HG02588 (cell line): ENCODE data around the gene PHPT1.
"Not testable (repeated sequence)": the region's sequence is repeated elsewhere in the genome, so short reads cannot be mapped to it uniquely, and the experiment has no call there.

Experiments used
- ATAC-seq: cut with Tn5 transposase; IDR thresholded peaks from one replicate; pipeline ENCODE4 v1.9.1; 2021; ENCODE audit warnings: mild to moderate bottlenecking, moderate library complexity; ENCODE audit not compliant: unreplicated experiment

Gene PHPT1

DNA sequence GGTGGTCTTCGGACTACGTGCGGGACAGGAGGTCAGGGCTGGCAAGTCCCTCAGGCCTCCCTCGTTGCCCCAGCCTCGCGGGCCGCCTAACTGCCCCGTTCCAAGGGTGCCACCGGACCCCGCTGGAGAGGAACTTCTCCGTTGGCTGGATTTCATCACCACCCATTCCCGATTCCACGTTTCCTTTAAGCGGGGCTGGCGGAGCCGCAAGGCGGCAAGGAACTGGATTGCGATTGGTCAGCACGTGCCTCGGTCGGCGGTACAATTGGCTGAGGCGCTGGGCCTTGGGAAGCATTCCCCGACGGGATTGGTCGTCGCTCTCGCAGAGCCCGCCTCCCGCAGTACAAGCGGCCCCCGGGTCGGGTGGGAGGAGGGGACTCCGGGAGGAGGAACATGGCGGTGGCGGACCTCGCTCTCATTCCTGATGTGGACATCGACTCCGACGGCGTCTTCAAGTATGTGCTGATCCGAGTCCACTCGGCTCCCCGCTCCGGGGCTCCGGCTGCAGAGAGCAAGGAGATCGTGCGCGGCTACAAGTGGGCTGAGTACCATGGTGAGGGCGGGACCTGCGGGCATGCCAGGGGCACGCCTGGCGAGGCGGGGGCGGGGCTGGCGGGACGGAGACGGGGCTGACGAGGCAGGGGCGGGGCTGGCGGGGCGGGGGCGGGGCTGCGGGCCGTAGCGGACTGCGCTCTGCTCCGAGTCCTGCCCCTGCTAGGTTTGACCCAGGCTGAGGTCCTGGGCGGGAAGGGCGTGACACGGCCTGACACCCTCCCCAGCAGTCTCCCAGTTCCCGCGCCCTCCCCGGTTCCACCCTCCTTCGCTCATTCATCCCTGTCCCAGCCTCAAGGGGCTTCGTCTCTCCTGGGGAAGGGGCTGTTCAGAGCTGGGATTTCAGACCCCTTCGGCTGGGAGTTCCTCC, at the start of gene PHPT1:
Gene PHPT1, plus strand, starts transcription at position 372 of the 922 bp plus-strand sequence. Its CDS starts 22 bp downstream, at position 394.
- peak; percentile 77 for ATAC-seq

DNA sequence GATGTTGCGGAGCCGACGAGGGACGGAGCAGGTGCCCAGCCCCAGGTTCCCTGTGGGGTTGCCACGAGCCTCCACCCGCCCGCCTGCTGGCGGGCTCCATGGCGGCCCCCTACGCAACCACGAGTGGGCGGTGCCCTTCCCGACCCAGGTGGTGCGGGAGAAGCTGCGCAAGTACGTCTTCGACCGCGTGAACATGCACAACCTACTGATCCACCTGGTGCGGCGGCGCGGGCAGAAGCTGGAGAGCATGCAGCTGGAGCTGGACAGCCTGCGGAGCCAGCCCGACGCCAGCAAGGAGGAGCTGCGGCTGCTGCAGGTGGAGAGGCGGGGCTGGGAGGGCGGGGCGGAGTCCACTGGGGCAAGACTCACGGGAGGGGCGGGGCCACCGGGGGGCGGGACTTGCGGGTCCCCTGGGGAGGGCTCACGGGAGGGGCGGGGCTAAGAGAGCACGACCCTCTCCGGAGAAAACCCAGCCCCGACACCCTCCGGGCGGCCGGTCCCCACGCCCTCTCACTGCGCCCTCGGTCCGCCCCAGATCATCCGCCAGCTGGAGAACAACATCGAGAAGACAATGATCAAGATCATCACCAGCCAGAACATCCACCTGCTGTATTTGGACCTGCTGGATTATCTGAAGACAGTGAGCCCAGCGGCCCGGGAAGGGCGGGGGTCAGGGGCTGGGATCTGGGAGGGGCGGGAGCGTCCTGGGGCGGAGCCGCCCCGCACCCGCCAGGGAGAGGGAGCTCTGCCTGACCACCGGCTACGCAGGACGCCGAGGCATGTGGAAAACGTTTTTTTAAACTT, 49.2 kb upstream of the PHPT1 start:
- peak; percentile 36 for ATAC-seq

GRCh38 chr9:136802321-136802720, 46.9 kb upstream of the PHPT1 start:
- ATAC-seq, result no peak

DNA sequence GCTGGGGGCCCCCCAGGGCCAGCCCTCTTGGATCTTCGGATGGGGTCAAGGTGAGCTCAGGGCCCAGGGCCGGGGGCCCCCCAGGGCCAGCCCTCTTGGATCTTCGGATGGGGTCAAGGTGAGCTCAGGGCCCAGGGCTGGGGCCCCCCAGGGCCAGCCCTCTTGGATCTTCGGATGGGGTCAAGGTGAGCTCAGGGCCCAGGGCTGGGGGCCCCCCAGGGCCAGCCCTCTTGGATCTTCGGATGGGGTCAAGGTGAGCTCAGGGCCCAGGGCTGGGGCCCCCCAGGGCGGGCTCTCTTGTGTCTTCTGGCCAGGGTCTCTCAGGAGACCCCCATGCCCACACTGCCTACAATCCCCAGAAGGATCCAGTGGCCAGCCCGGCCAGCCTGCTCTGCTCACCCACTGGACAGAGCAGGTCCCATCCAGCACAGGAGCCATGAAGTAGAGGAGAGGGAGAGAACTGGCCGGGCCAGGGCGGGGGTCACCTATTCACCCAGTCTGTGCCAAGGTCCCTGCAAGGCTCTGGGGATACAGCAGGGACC, 46.1 kb upstream of the PHPT1 start:
- ATAC-seq, result not testable (repeated sequence)

DNA sequence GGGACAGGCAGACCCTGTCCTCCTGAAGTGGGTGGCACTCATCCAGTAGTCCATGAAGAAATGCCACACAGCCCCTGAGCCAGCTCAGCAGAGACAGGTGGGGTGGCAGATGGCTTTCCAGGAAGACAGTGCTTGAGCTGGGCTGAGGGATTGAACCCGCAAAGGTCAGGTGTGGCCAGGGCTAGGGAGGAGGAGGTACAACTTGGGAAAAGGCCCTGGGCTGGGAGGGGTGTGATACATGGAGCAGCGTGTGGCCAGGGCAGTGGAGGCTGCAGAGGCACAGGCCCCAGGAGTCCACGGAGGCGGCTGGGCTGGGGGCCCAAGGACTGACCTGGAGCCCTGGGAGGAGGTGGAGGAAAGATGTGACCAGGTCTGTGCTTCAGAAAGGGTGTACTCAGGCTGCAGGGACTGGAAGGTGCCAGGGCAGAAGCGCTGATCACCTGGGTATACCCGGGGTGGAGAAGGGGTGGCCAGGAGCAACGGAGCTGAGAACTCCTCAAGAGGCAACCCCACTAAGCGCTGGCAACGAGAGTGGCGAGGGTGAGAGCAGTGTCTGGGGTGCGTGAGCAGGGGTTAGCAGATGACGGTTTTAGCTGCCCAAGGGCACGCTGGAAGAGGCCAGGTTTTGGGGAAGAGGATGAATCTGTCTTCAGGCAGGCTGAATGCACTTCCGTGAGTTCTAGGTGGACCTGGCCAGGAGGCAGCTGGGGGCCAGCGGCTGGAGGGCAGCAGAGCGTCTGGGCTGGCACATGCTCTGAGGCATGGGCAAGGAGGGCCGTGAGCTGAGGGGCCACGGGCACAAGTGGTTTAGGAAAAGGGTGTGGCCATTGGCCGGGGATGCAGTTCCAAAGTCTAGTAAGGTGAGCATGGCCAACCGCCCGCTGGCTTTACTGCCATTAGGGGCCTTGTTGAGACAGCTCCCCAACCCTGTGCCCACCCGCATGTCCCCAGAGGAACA, 45.4 kb upstream of the PHPT1 start:
- no peak for ATAC-seq

- ATAC-seq, result no peak
Observed at GRCh38 chr9:136804509-136805206, 44.6 kb upstream of the PHPT1 start.

GRCh38 chr9:136805207-136805740, 43.9 kb upstream of the PHPT1 start:
- no peak for ATAC-seq

DNA sequence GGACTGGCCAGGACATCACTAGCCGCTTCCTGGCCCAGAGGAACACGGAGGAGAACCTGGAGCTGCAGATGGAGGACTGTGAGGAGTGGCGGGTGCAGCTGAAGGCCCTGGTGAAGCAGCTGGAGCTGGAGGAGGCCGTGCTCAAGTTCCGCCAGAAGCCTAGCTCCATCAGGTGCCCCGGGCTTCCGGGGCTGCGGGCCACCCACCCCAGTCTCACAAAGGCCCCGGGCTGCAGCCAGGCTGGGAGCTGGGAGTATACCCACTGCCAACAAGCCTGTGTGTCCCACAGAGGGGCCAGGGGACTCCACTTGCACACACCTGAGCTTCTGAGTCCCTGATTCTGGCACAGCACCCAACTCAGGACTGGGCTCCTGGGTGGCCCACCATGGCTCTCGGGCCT, 43.1 kb upstream of the PHPT1 start:
- ATAC-seq, result no peak

- ATAC-seq, result no peak
Observed at GRCh38 chr9:136806631-136807201, 42.5 kb upstream of the PHPT1 start.

DNA sequence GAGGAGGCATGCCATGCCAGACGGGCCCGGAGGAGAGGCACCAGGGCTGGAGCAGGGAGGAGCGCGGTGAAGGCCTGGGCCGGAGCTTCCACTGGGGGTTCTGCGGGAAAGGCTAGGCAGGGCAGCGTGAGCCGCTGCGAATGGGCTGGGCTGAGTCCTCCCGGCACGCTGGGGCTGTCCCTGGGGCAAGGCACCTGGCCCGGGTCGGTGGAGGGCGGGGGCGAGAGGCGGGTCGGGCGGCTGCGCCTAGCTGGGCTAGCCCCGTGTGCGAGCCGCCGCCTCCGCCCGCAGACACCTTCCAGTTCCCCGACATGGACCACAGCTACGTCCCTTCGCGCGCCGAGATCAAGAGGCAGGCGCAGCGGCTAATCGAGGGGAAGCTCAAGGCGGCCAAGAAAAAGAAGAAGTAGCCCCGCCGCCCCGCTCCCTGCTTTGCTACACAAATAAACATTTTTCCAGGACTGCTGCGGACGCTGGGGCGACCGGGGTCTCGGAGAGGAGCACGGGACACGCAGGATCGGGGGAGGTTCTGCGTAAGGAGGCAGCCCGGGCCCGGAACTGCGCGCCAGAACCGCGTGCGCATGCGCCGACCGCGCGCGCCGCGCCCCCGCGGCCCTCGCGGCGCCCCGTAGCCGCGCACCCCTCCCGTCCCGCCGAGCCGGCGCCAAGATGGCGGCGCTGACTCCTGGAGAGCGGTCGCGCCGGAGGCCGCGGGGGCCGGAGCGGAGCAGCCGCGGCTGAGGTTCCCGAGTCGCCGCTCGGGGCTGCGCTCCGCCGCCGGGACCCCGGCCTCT, 41.7 kb upstream of the PHPT1 start, which contains the start of gene RABL6:
Gene RABL6, plus strand, starts transcription at position 668 of the 794 bp plus-strand sequence. CDS start 249 bp downstream, outside the sequence.
- ATAC-seq, result peak; percentile 71

DNA sequence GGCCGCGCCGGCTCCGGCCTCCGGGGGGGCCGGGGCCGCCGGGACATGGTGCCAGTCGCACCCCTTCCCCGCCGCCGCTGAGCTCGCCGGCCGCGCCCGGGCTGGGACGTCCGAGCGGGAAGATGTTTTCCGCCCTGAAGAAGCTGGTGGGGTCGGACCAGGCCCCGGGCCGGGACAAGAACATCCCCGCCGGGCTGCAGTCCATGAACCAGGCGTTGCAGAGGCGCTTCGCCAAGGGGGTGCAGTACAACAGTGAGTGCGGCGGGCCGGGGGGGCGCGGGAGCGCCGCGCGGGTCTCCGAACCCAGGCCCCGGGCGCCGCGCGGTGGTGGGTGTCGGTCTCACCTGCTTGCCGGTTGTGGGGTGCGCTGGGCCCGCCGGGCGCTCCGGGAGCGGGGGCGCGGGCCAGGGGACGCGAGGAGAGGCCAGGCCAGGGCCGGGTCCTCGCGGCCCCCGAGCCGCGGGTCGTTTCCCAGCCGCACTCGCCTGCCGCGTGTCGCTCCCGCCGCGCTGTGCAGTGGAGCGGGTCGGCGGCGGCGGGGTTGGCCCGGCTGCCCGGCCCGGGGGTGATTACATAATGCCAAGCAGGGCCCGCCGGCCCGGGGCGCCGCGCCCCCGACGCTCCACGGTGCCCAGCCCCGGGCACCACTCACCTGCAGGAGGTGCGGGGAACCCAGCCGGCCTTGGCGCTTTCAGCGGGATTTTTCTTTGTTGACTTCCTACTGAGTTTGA, 41.0 kb upstream of the PHPT1 start:
- ATAC-seq, result peak; percentile 33

- no peak for ATAC-seq
Observed at GRCh38 chr9:136808806-136809158, 40.4 kb upstream of the PHPT1 start.

DNA sequence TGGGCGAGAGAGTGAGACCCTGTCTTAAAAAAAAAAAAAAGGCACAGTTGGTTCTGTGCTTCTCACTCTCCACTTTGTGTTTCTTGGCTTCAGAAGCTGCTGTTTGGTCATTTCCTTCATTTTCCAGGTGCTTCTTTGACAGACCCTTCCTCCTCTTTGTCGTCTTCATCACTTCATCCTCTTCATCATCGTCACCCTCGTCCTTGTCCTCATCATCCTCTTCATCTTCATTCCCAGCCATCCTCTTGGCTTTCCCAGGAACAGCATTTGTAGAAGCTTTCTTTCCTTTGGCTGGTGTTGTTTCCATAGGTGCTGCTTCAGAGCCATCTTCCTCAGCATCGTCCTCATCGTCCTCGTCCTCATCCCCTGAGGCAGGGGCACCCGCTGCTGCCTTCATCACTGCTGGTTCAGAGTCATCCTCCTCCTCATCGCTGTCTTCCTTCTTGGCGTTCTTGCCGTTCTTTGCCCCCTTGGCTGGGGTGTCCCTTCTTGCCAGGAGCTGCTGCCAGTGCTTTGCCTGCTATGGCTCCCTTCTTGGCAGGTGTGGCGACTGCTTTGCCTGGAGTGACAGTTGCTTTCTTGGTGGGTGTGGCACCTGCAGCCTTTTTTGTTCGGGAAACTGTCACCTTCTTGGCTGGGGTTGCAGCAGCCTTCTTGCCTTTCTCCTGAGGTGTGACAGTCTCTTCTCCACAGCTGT, 34.3 kb upstream of the PHPT1 start:
- ATAC-seq, result no peak

DNA sequence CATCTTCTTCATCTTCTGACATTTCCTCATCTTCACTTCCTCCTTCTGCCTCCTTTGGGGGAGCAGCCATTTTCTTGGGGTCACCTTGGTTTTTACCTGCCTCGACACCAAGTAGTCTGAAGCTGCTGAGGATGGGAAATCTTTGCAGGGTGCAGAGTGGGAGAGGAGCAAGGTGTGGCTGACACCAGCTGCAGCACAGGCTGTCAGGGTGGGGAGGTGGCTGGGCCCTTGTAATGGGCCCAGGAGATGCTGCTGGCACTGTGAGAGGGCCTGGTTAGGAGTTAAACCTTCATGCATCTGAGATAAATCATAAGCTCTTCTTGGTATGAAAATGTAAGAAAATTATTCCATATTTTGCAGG, 33.8 kb upstream of the PHPT1 start:
- ATAC-seq, result no peak

DNA sequence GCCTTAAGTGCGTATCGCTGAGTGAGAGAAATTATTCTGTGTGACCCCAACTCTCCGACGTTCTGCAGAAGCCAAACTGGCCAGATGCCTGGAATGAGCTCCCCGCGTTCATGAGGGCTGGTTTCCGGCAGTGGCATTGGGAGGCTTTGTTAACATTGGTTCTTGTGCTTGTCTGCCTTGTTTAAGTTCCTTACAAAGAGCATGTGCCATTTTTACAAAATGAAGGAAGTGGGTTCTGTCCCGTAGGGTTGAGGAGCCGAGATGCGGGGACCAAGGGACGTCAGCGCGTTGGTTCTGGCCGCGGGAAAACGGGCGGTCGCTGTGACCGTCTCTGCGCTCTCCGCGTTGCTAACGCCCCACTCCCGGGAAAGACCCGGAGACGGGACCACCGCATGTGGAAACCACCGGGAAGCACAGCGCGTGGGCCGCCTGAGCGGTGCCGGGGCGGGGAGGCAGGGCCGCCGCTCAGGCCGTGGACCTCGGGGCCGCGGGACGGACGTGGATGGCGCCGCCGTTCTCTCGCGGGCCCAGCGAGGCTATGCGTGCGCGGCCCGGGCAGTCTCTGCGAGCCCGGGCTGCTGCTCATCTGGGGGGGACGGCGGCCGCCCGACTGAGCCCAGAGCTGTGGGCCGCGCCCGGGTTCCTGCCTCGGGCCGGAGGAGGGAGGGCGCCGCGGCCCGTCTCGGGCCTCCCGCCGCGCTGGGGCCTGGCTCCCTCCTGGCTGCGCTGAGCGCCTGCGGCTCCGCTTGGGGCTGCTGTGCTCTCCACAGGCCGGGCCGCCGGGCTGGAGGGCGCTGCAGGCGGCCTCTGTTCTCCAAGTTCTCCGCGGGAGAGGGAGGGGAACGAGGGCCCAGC, 28.0 kb upstream of the PHPT1 start:
- ATAC-seq, result no peak

- no peak for ATAC-seq
Observed at GRCh38 chr9:136821826-136822544, 27.2 kb upstream of the PHPT1 start.
